Lung microvascular endothelial cell (primary cell): ENCODE results near the gene KLHL30. TPM values are rescaled to one million over a fixed set of nuclear protein-coding genes. Genes with fewer than 3 reads are reported as not detected.

ENCODE experiments used
- DNase-seq, 2 donors: peaks; one replicate each; pipeline versions ENCODE4 v3.0.0 to v3.0.0-alpha.2; 2010; ENCODE audit warnings: low read depth in 2 of 2
- total RNA-seq: library from RNA; depleted of rRNA; stranded (reverse); fragments of >200 nt; gene quantifications from 2 replicates; pipeline ENCODE4 v1.2.1, GENCODE V29; 2014

The KLHL30 gene
- total RNA-seq, 1 donor from 2014 or later: not detected

- no peak for DNase-seq
Measured at GRCh38 chr2:238144262-238144661, 5.8 kb downstream of the KLHL30 start.

DNA sequence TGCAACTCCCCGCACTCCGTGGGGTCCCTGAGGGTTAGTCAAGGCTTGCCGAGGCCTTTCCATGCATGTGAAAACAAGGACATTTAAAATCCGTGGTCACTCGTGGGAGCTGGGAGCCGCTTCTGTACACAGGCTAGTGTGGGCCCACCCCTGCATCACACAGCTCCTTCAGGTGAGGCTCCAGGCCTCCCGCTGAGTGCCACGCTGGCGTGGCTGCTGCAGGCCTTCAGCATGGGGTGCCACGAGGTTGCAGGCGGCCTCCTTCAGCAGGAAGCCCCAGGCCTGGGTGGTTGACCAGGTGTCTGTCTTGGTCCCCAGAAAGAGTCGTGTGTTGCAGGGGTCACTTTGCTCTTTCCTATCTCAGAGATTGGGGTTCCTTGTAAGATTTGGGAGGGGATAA, 6.6 kb downstream of the KLHL30 start:
- DNase-seq: no peak

DNA sequence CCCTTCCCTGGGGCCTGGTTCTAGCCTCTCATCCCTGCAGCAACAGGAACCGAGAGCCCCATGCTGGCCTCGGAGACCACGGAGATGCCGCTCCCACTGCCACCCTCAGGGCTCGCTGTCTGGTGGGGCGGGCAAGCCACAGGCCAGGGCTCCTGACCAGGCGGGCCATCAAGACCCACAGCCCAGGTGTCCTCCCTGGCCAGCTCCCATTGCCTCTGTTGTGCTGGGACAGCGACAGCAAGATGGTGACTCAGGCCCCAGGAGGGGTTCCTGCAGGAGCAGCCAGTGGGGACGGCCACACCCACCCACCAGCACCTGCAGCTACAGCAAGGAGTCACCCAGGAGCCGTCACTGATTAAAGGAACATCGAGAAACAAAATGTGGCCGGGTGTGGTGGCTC, 7.4 kb downstream of the KLHL30 start:
- no peak for DNase-seq

- DNase-seq: no peak
Measured at GRCh38 chr2:238146884-238147544, 8.5 kb downstream of the KLHL30 start.

DNA sequence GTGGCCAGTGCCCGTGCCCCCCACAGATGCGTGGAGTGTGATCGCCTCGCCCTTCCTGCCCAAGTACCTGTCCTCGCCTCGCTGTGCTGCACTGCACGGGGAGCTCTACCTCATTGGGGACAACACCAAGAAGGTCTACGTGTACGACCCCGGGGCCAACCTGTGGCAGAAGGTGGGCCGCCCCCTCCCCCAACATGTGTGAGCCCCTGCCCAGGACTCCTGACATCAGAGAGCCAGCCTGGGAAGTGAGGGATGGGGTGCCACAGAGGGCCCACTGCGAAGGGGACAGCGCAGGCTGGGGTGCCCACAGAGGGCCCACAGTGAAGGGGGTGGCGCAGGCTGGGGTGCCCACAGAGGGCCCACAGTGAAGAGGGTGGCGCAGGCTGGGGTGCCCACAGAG, 10.5 kb downstream of the KLHL30 start:
- DNase-seq: no peak

DNA sequence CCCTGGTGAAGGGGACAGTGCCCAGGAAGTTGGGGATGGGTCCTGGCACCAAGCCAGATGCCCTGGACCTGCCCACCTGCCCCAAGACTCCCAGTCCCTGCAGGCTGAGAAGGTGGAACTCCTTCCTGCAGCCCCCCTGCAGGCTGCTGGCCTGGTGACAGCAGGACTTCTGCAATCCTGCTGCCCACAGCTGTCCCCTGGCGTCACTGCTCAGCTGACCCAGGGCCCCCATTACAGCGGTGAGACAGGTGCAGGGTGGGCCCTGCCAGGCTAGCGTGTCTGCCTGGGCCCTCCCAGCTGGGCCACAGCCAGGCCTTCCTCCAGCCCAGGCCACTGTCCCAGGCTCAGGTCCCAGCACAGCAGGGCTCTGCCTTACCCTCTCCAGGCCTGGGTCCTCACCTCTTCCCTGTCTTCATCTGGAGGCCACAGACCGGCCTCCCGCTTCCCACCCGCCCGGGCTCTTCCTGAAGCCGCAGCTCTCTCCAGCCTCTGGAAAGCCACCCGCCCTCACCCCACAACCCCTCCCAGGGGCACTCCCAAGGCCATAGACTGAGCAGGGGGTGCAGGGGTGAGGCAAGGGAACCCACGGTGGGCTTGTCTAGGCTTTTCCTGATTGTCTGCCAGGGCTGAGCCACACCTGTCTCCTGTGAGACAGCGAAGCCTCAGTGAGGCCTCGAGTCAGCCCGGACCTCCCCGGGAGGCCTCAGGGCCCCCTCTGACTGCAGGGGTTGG, 11.5 kb downstream of the KLHL30 start:
- DNase-seq: no peak

DNA sequence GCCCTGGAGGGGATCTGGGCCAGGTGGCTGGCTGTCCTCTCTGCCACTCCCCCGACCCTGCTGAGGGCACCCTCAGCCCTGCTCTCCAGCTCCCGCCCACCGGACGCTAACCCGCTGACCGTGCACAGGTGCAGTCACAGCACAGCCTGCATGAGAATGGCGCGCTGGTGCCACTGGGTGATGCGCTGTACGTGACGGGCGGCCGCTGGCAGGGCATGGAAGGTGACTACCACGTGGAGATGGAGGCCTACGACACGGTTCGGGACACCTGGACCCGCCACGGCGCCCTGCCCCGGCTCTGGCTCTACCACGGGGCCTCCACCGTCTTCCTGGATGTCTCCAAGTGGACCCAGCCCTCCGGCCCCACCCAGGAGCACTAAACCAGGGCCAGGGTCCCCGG, 12.2 kb downstream of the KLHL30 start:
- no peak for DNase-seq

GRCh38 chr2:238151205-238151604, 12.7 kb downstream of the KLHL30 start:
- DNase-seq: no peak

DNA sequence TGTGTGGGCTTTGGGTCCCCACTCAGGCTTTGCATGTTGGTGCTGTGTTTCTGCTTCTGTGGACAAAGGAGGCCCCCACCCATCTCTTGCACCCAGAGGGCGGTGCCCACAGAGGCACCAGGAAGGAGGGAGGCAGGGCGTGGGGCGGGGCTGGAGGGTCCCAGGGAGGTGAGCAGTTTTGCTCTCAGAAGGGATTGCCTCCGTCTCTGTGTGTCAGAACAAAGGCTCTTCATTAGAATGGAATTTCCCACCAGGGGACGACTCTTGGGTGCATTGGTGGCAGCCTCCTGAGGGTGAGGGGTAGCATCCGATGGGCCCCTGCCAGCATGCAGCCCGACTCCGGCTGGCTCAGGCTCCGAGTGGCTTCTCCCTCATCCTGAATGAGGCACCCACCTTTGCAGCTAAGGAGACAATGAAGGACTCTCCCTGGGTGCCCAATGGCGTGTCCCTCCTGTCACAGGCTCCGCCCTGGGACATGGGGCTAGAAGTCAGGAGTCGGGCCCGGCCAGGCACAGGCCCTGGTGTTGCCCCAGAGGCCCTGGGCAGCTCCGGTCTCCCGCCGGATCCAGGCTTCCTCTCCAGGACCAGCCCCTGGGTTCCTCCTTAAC, 13.3 kb downstream of the KLHL30 start:
- no peak for DNase-seq

DNA sequence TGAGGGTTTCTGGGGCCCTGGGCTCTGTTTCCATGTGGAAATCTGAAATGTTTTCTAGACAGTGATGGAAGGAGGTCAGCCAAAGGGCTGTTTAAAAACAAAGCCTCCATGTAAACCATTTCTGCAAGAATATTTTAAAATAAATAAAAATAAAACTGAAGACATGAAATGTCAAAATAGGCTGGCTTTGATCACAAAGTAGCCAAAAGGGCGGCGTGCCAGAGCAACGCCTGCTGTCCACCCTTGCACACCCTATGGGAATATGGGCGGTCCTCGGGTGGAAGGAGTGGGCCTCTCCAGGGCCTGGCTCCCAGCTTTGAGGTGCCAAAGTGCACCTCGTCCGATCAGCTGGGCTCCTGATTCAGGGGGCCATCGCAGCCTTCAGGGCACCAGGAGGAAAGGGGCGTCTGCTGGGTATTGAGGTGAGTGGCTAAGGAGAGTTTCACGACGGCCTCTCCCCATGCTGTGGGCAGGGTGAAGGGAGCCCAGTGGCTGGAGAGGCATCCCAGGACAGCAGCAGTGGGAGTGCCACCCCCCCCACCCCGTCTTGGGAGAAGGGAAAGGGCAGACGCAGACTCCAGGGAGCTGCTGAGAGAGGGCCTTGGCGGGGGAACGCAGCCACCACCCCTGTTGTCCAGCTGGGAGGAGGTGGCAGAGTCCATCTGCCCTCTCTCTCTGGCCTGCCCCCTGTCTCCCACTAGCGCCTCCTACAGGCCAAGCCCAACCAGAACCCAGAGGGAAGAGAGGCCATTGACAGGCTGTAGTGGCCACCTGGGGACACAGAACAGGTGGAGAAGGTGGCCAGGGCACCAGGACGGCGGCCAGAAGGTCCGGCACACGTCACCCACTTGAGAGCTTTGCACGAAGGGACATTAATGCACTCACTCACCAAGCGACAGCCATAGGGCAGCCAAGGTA, 14.6 kb downstream of the KLHL30 start:
- DNase-seq: no peak

DNA sequence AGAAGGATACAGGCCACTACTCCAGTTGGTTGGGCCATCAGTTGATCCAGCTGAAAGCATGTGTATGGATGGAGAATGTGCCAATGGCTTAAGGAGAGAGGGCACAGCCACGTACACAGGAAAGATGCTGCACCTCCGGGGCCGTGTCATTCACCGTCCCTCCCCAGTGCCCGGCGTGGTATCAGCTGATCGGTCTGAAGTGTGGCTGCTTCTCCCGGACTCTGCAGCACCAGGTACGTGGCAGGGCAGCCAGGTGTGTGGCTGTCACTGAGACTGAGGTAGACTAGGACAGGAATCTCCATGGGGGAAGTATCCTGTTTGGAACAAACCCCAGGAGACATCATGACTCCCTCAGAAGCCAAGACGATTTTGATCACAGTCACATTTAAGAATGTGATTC, 16.1 kb downstream of the KLHL30 start:
- no peak for DNase-seq

- no peak for DNase-seq
Measured at GRCh38 chr2:238155051-238155760, 16.7 kb downstream of the KLHL30 start.

DNA sequence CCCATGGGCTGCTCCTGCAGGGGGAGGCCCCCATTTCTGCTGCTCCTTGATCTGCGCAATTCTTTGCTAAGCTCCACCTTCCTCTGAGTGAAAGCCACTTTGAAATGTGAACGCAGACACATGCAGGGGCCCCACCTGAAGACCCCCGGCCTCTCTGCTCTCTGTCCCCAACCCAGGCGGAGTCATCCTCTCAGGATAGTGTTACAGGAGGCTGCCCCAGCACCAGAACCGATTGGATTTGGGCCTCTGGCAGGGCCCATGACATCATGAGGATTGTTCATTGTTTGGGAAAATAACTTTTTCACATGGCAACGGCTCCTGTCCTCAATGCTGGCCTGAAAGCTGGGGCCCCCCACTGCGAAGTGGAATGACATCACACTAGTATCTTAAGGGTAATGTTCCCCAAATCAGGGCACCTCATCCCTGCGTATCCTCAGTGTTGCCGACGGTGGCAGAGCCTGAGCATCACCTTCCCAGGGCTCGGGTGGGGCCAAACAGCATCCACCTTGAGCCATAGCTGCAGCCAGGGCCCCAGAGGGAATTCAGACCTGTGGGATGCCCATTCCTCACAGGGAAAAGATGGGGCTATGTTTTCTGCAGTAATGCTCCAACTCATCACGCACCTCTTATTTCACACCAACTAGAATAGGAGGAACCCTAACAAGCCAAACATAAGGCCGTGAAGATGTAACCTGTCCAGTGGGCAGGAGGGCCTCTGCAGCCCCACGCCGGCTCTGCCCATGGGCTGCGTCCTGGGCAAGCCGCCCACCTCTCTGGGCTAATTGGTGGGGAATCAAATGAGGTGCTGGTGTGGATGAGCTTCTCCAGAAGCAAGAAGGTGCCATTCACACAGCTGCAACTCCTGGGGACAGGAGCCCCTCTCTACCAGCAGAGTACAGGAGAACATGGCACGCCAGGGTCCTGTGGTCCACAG, 17.6 kb downstream of the KLHL30 start:
- no peak for DNase-seq

DNA sequence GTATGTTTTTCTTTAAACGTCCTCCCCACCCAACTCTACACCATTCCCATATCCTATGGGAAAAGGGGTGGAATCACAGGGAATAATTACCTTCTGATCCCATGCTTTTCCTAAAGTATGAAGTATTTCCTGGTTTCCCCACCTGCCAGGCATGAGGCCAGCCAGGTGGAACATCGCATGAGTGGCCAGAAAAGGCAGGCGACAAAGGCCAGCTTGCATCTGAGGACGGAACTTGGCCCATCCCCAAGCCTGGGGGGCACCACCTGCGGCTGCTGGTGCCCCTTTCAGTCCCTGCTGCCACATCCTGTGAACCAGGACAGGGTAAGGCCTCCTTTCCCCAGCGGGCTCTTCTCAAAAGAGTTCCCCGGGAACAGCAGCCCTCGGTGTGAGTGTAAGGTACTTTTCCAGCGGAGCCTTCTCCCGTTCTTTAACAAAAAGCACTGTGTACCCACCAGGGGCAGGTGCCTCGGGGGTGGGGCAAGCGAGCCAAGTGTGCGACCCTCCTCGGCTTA, 19.1 kb downstream of the KLHL30 start:
- DNase-seq: no peak

DNA sequence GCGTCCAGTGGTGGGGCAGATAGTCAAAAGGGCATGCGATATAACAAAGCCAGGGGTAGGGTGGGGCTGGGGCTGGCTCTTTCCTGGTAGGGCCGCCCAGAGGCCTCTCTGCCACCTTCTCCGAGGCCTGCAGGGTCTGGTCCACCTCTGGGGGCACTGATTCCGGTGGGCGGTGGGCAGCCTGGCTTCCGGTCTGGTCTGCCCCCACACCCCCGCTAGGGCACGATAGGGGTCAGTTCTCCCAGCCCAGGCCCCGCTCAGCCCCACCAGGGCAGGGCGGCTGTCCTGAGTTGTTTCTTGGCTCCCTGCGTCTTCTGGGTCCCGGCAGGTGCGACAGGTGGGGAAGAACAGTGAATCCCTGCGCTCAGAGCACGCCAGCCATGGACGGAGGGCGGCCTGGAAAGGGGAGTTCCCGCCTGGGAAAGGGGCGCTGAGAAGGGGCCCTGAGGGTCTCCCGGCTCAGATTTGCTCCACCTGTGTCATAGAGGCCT, 19.6 kb downstream of the KLHL30 start:
- DNase-seq: no peak

DNA sequence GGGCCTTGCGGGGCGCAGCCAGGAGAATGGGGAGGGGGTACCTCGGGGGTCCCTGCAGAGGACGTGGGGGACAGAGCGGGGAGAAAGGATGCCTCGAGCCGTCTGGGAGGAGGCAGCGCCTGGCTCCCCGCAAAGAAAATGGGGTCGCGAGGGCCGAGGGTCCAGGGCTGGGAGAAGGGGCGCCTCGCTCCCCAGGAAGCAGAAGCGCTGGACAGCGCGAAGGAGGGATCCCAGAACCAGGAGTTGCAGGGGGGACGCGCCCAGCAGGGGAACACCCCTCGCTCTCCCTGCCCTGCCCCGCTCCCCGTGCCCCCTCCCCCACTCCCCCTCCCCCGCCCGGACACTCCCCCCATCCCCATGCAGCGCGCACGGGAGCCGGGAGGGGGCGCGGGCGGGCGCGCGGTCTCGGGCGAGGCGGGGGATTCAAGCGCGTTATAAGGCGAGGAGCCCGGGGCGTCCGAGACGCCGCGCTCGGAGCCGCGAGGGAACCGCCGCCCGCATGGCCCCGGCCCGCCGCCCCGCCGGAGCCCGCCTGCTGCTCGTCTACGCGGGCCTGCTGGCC, 20.1 kb downstream of the KLHL30 start, which contains the start of gene ERFE:
ERFE (plus strand) TSS at position 462 of the 562 bp plus-strand sequence; CDS start at position 500, 38 bp downstream.
- DNase-seq: peak; percentile 36 to 48

GRCh38 chr2:238159071-238159539, 20.6 kb downstream of the KLHL30 start:
- DNase-seq: no peak

DNA sequence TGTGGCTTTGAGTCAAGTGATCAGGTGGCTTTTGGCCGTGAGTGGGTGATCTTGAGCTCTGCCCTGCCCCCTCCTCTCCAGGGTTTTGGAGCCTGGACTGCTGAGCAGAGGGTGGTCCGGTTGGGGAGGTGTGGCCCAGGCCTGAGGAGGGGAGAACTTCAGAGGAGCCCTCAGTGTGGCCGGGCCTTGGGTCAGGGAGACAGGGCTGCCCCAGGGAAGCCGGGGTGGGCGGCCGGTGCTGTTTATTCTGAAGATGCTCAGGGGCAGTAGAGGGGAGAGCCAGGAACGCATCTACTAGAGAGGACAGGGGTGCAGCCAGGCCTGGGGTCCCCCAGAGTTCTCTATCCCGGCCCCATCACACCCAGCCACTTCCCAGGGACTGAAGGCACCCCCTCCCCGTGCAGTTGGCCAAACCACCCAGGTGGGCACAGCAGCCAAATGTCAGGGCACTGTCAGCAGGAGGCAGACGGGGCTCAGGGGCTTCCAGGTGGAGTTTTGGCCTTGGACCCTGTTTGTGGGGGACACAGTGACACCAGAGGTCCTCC, 21.3 kb downstream of the KLHL30 start:
- DNase-seq: no peak
